GM18519 (cell line): ENCODE results near the gene CAP2.
"Not testable (repeated sequence)": the region's sequence is repeated elsewhere in the genome, so short reads cannot be mapped to it uniquely, and the experiment has no call there.

Experiments used
- ATAC-seq: cut with Tn5 transposase; IDR thresholded peaks from one replicate; pipeline ENCODE4 v1.9.1; 2021; ENCODE audit warnings: mild to moderate bottlenecking, moderate library complexity; ENCODE audit not compliant: unreplicated experiment, low FRiP score

Gene CAP2

GRCh38 chr6:17395112-17395511 lies 1.7 kb downstream of the CAP2 start:
- no peak for ATAC-seq

- ATAC-seq: no peak
Observed at GRCh38 chr6:17396256-17396655, 2.9 kb downstream of the CAP2 start.

GRCh38 chr6:17397764-17398194 lies 4.4 kb downstream of the CAP2 start:
- ATAC-seq: no peak

- not testable (repeated sequence) for ATAC-seq
Observed at GRCh38 chr6:17405181-17405943, 12.0 kb downstream of the CAP2 start.

- no peak for ATAC-seq
Observed at GRCh38 chr6:17405944-17406245, 12.5 kb downstream of the CAP2 start.

- no peak for ATAC-seq
Observed at GRCh38 chr6:17408081-17408480, 14.7 kb downstream of the CAP2 start.

GRCh38 chr6:17410281-17410680 lies 16.9 kb downstream of the CAP2 start:
- ATAC-seq: no peak

GRCh38 chr6:17413313-17413750 lies 19.9 kb downstream of the CAP2 start:
- ATAC-seq: no peak

GRCh38 chr6:17414395-17414794 lies 21.0 kb downstream of the CAP2 start:
- ATAC-seq: not testable (repeated sequence)

- no peak for ATAC-seq
Observed at GRCh38 chr6:17415321-17415720, 21.9 kb downstream of the CAP2 start.

GRCh38 chr6:17416806-17417205 lies 23.4 kb downstream of the CAP2 start:
- no peak for ATAC-seq

- no peak for ATAC-seq
Observed at GRCh38 chr6:17417817-17418216, 24.4 kb downstream of the CAP2 start.

GRCh38 chr6:17418281-17419188 lies 25.1 kb downstream of the CAP2 start:
- ATAC-seq: no peak

- ATAC-seq: no peak
Observed at GRCh38 chr6:17419189-17419575, 25.8 kb downstream of the CAP2 start.

- no peak for ATAC-seq
Observed at GRCh38 chr6:17420368-17420767, 27.0 kb downstream of the CAP2 start.

GRCh38 chr6:17421406-17421805 lies 28.0 kb downstream of the CAP2 start:
- no peak for ATAC-seq

GRCh38 chr6:17423026-17423425 lies 29.6 kb downstream of the CAP2 start:
- no peak for ATAC-seq

GRCh38 chr6:17427062-17427461 lies 33.7 kb downstream of the CAP2 start:
- ATAC-seq: no peak

- no peak for ATAC-seq
Observed at GRCh38 chr6:17427617-17428016, 34.2 kb downstream of the CAP2 start.

GRCh38 chr6:17428595-17429120 lies 35.3 kb downstream of the CAP2 start:
- ATAC-seq: not testable (repeated sequence)

- ATAC-seq: no peak
Observed at GRCh38 chr6:17429383-17430061, 36.1 kb downstream of the CAP2 start.
